GM18507 (cell line): ENCODE measurements around the gene LPXN.
"Not testable (repeated sequence)": the region's sequence is repeated elsewhere in the genome, so short reads cannot be mapped to it uniquely, and the experiment has no call there.

Source experiments
- DNase-seq: peaks from one replicate; pipeline ENCODE4 v3.0.0; 2011; ENCODE audit warnings: low read depth; ENCODE audit not compliant: insufficient read length; ENCODE audit errors: extremely low spot score
- FAIRE-seq: peaks from 2 replicates; lab custom pipeline; 2011; peaks lifted over from hg19 to GRCh38; lab: Jason Lieb, UNC

LPXN gene

DNA sequence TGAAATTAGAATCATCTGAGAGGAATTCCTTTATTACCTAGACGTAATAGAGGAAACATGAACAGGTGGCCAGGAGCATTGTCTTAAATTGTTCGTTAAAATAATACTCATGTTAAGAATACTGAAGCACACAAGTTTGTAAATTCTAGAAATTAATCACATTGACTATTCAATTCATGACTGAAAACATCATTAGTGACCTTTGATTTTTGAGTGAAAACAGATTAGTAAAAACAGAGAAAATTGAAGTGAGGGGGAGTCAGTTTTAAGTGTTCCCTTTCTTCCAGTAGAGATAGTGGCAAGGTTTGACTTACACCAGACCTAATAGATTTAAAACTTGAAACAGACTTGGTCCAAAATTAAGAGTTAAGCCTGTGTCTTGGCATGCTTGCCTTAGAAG is 4.7 kb upstream of the LPXN start:
- no peak for FAIRE-seq

DNA sequence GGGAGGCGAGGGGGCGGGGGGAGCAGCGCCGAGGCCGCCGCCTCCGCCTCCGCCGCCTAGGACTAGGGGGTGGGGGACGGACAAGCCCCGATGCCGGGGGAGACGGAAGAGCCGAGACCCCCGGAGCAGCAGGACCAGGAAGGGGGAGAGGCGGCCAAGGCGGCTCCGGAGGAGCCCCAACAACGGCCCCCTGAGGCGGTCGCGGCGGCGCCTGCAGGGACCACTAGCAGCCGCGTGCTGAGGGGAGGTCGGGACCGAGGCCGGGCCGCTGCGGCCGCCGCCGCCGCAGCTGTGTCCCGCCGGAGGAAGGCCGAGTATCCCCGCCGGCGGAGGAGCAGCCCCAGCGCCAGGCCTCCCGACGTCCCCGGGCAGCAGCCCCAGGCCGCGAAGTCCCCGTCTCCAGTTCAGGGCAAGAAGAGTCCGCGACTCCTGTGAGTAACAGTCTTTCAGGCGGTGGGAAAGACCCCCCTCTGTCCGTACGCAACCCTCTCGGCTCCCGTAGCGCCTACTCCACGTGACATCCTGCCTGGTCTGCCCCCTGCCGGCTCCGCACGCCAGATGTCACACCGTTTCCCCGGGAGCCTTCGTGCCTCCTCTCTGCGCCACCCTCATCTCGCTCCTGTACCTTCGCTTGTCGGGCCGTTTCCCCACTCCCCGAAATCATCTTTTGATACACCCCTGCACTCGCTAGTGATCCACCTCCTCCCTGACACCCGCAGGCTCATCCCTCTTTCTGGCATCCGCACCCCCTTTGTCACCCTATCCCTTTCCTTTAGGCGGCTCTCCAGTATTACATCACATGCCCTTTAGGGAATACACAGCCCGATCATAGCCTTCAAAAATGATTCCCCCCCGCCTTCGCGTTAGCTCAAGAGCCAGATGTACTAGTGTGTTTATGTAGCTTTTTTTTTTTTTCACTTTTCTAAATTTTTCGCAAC is 3.8 kb upstream of the LPXN start:
- no peak for DNase-seq
- FAIRE-seq, result peak; percentile 93

More for the DNA sequence above, 4.7 kb upstream of the LPXN start:
- DNase-seq, result no peak

DNA sequence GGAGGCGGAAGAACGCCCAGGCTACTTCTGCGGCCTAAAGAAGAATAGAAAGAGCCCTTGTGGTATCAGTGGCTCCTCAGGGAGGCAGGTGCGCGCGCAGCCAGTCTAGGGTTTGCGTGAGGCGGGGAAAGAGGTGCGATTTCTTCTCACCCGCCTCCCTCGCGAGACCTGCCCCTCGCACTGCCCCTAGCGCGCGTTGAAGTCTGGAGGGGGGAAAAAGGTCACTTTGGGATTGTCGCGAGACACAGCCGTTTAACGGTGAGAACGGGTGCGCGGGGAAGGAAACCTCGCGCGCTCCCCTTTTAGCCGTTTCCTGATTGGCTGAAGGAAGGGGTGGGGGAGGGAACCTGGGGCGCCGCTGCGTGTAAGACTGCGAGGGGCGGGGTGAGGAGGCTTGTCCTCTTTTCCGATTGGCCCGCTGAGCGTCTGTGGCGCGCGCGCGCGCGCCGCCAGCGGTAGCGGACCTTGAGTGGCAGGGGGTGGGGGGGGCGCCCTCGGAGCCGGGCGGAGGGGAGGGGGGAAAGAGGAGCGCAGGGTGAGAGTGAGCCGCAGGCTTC is 3.1 kb upstream of the LPXN start, which contains the start of gene ZFP91:
Gene ZFP91 (plus strand): TSS at position 429 of the 557 bp plus-strand sequence. CDS start 219 bp downstream, outside the sequence.
- FAIRE-seq, result peak; percentile 93
- DNase-seq, result peak; percentile 58

DNA sequence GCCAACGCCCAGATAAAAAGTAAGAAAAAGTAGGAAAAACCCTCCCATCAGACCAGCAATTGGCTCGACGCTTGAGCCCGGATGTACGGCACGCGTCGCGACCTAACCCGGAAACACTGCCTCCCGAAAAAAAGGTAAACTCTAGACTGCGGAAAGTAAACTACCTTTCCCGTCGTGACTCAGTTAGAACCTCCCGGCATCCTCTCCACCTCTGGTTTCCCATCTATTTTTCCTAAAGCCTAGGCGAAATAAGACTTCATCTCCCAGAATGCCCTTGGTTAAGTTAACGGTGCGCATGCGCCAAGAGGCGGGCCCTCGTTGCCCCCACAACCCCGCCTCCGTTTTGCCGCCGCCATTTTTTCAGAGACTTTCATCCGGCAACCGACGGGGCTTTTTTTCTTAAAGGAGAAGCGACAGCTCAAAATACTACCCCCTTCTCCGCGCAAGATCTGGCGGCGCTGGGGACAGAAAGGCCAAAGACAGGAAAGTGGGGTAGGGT is 2.5 kb upstream of the LPXN start:
- DNase-seq, result no peak
- no peak for FAIRE-seq

DNA sequence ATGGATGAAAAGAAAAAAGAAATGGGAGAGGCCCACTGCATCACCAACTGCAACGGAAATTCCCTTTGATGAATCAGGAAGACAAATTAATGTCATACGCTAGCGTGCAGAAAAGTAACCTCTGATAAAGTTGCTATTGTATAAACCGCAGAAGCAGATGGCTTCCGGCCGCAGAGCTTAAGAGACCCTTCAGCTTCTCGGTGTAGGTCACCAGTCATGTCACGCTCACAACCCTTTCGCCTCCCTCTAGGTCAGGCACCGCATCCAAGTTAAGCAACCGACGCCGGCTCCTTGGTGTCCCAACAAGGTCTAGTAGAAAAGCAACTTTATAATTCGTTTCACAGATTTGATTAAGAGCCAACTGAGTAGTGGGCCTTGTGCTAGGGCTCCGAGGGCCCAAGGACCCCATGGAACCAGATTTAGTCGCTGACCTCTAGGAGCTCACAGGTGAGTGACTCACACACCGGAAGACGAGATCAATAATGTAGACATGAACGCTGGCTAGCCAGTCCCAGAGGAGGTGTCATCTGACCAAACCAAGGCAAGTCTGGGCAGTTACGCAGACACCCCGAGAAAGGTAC is 2.0 kb upstream of the LPXN start:
- DNase-seq, result no peak
- peak; percentile 98 for FAIRE-seq

DNA sequence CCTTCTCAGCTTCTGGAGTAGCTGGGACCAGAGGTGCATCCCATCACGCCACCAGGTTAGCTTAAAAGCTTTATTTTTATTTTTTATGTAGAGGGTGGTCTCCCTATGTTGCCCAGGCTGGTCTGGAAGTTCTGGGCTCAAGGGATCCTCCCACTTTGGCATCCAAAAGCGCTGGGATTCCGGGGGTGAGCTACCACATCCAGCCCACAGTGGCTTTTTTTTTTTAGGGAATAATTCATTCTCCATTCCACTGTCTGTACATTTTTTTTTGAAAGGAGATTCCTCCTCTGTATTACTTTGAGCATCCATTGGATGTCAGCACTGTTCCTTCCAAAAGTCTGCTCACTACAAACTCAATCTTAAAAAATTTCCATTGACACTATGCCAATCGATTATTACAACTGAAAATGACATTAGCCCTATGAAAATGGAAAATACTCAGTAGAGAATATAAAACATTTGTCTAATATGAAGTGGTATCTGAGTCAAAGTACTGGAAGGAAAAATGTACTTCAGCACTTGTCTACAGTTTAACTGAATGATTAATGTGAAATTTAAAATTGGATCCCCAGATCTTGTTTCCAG is 1.3 kb upstream of the LPXN start:
- no peak for FAIRE-seq

DNA sequence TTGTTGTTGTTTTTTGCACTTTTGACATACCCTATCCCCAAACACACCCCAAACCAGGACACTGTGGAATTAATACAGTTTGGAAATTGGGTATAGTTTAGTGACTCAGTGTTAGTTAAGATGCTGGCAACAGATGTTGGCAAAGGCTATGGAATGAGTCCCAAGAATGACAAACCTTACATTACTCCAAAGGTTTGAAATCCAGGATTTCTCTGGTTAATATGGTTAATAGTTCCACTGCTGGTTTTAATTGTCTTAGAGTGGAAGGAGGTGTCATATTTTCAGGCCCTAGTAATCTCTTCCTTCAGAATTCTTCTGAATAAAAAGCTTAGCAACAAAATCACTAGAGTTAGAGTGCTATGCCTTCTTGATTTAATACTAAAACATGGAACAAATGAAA is 775 bp downstream of the LPXN start:
- FAIRE-seq (no peak), DNase-seq (no peak)

More for the DNA sequence above, 1.3 kb upstream of the LPXN start:
- DNase-seq, result no peak

DNA sequence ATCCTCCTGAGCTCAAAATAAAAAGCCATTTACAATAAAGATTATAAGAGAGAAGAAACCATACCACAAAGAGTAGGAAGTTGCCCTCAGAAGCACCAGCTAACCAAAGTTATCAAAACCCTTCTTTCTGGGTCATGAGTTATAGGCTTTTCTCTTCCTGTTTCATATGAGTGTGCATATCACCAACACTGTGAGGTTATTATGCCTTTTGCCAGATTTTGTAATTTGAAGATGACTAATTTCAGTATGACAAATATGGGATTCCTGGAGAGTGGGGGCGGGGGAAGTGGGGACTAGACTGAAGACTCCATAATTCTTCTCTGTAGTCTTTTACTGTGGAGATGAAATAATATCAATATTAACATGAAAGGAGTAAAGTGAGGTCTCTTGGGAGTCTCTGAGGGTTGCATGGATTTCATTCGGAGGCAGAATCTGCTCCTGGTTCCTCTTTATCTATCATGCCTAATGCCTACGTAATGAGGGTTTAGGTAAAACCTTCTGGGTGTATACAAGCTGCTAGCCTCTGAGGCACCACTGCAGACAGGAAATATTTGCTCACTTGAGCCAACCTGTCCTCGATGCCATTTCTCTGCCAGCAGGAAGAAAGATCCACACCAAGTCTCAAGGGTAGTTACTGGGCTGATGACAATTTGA is 2.1 kb downstream of the LPXN start:
- peak; percentile 75 for FAIRE-seq
- DNase-seq, result no peak

DNA sequence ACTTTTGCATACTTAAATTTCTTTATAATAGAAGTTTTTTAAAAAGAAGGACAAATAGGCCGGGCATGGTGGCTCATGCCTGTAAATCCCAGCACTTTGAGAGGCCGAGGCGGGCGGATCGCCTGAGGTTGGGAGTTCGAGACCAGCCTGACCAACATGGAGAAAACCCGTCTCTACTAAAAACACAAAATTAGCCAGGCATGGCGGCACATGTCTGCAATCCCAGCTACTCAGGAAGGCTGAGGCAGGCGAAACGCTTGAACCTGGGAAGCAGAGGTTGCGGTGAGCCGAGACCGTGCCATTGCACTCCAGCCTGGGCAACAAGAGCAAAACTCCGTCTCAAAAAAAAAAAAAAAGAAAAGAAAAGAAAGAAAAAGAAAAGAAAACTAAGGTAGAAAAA is 2.8 kb downstream of the LPXN start:
- DNase-seq, FAIRE-seq: not testable (repeated sequence)

DNA sequence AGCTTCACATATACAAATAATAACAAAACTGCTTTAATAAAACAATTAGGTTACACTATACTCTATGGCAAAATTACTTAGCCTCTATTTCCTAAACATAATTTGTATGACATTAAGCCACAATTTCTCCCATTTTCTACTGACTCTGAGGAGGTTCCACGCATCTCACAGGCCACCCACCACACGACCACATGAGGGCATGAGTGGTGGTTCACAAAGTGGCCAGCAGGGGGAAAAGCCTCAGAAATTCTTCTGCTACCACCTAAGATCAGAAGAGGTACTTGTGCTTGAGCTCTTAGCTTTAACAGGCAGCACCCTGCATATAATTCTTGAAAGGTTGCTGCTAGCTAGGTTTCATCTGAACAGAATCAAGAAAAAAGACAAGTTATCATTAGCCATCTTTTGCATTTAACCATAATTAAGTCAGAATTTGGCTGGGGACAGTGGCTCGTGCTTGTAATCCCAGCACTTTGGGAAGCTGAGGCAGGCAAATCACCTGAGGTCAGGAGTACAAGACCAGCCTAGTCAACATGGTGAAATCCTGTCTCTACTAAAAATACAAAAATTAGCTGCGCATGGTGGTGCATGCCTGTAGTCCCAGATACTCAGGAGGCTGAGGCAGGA is 7.7 kb downstream of the LPXN start:
- FAIRE-seq (peak; percentile 72), DNase-seq (no peak)

DNA sequence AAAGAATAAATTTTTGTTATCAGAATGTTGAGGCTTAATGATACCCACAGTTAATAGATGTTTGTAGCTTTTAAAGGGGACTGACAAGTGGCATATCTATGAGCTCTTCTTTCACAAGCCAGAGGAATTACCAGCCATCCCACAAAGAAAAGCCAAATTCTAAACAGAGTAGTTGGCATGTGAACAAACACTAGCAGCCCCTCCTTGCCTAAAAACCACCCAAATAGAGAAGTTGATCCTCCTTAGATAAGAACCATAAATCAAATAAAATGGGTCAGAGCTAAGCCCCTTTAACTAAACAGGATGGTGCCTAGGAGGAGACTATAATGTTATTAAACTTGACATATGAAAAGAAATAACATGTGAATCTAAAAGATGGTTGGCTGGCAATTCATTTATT is 11.4 kb downstream of the LPXN start:
- DNase-seq, result no peak
- no peak for FAIRE-seq

DNA sequence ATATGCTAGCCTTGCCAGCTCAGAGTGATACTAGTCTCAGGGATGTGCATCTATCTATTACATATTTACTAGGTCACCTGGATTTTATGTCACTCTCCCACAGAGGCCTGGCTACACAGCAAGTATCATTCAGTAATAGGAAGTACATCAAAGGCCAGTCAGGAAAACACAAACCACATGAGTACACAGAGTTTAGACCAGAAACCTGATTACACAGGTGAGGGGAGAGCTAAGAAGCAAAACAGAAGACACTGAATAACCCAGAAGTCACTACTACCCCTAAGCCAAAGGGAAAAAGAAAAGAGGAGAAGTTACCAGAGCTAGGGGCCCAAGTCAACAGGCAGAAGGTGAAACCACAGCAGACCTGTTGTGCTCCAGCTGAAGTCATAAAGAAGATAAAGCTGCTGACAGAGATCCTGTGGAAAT is 13.3 kb downstream of the LPXN start:
- no peak for DNase-seq
- peak; percentile 82 for FAIRE-seq

DNA sequence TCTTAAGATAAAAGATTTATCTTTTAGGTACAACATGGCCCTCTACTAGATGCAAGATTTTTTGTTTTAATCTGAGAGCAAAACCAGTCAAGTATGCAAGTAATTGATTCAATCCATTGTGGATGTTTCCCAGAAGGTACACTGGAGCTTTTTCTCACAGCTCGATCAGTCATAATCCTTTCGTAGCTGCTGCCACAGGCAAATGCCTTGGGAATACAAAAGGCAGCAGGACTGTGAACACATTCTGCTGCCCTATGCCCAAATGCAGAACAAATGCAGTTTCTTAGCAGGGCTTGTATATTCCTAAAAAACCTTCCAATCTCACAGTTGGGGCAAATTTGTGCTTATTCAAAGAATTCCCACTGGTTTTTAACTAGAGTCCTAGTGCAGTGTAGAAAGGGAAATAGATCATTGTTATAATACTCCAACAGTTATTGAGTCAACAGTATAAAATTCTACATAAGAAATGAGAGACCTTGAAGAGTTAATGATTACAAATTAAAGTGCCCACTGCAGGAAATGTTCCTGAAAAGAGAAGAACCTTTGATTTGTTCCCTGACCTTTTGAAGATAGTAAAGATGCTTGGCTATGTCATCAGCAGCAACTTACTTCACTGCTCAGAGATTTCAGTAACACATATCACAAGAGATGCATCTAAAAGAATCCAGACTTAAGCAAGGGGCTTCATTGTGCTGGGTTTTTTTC is 14.1 kb downstream of the LPXN start:
- FAIRE-seq (no peak), DNase-seq (no peak)

DNA sequence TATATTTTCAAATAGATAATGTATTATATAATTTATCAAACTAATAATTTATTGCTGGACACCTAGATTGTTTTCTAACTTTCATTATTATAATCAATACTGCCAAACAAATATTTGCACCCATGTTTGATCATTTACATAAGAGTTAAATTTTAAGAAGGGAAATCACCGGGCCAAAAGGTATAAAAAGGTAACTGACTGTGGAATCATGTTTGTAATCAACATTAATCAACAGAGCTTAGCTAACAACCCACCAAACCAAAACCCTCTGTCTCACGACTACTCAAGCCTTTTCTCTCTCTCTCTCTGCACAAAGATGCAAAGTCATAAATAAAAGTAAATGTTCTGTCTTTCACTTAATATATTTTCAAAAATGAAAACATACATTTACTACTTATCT is 14.8 kb downstream of the LPXN start:
- FAIRE-seq (no peak), DNase-seq (no peak)

DNA sequence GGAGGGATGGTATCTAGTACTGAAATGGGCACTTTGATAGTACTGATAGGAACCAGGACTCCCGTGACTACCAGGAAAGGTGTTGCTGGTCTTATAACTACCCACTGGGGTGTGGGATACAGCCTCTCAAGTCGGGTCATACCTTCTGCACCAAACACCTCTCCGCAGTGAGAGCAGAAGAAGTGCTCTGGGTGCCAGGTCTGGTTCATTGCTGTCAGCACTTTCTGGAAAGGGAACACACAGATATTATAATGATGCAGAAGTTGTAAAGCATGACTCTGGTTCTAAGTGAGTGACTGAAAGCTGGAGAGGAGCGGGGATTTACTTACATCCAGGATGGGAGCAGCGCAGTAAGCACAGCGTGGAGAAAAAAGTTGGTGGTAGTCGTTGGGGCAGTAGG is 26.0 kb downstream of the LPXN start:
- DNase-seq (no peak), FAIRE-seq (no peak)

DNA sequence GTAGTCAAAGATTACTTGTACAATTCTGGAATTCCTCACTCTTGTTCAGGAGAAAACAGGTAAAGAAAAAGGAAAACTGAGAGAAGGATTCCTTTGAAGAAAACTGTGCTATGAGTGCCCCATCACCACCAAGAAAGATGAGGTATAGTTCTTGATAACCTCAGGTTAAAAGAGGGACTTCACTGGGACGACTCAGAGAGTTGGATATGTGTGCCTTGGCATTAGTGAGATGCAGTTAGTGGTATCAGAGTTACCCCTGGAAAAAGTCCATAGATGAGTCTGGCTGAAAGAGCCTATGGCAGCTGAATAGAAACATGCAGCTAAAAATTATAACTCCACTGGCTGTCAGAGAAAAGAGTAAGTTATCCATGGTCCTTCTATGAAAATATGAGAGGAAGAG is 28.8 kb downstream of the LPXN start:
- FAIRE-seq (no peak), DNase-seq (no peak)

DNA sequence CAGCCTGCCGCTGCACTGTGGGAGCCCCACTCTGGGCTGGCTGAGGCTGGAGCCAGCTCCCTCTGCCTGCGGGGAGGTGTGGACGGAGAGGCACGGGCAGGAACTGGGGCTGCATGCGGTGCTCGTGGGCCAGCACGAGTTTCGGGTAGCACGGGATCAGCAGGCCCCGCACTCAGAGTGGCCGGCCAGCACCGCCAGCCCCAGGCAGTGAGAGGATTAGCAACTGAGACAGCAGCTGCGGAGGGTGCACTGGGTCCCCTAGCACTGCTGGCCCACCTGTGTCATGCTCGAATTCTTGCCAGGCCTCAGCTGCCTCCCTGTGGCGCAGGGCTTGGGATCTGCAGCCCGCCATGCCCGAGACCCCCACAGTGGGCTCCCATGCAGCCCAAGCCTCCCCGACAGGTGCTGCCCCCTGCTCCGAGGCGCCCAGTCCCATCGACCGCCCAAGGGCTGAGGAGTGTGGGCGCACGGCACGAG is 43.8 kb downstream of the LPXN start:
- no peak for DNase-seq
- no peak for FAIRE-seq

DNA sequence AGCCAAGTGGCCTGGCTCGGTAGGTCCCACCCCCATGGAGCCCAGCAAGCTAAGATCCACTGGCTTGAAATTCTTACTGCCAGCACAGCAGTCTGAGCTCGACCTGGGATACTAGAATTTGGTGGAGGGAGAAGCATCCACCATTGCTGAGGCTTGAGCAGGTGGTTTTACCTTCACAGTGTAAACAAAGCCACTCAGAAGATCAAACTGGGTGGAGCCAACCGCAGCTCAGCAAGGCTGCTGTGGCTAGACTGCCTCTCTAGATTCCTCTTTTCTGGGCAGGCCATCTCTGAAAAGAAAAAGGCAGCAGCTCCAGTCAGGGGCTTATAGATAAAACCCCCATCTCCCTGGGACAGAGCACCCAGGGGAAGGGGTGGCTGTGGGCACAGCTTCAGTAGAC is 45.4 kb downstream of the LPXN start:
- DNase-seq (no peak), FAIRE-seq (no peak)
